ENCODE measurements around the gene AMH.

- TF ChIP-seq ZBTB33 (IDR thresholded peaks at IDR 0.05): no peak
- TF ChIP-seq CTCF (IDR thresholded peaks at IDR 0.05; ENCODE audit: low read depth, low read length, missing input control): no peak
- peak in 1 of 2 donors; percentile 36 for TF ChIP-seq RAD21 (IDR thresholded peaks at IDR 0.05)
- TF ChIP-seq, protein P1, sequence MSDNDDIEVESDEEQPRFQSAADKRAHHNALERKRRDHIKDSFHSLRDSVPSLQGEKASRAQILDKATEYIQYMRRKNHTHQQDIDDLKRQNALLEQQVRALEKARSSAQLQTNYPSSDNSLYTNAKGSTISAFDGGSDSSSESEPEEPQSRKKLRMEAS (IDR thresholded peaks at IDR 0.05): no peak
- TF ChIP-seq YY1 (IDR thresholded peaks at IDR 0.05): no peak
- no peak for TF ChIP-seq SP1 (IDR thresholded peaks at IDR 0.05)
- no peak for TF ChIP-seq EGR1 (IDR thresholded peaks at IDR 0.05; ENCODE audit: low read depth in 2 of 2)
- no peak for TF ChIP-seq JUND (IDR thresholded peaks at IDR 0.05)
- TF ChIP-seq GABPA (IDR thresholded peaks at IDR 0.05 in 1 of 2, conservative IDR thresholded peaks at IDR 0.05 in 1 of 2): no peak
- TF ChIP-seq, protein P2, sequence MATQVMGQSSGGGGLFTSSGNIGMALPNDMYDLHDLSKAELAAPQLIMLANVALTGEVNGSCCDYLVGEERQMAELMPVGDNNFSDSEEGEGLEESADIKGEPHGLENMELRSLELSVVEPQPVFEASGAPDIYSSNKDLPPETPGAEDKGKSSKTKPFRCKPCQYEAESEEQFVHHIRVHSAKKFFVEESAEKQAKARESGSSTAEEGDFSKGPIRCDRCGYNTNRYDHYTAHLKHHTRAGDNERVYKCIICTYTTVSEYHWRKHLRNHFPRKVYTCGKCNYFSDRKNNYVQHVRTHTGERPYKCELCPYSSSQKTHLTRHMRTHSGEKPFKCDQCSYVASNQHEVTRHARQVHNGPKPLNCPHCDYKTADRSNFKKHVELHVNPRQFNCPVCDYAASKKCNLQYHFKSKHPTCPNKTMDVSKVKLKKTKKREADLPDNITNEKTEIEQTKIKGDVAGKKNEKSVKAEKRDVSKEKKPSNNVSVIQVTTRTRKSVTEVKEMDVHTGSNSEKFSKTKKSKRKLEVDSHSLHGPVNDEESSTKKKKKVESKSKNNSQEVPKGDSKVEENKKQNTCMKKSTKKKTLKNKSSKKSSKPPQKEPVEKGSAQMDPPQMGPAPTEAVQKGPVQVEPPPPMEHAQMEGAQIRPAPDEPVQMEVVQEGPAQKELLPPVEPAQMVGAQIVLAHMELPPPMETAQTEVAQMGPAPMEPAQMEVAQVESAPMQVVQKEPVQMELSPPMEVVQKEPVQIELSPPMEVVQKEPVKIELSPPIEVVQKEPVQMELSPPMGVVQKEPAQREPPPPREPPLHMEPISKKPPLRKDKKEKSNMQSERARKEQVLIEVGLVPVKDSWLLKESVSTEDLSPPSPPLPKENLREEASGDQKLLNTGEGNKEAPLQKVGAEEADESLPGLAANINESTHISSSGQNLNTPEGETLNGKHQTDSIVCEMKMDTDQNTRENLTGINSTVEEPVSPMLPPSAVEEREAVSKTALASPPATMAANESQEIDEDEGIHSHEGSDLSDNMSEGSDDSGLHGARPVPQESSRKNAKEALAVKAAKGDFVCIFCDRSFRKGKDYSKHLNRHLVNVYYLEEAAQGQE (IDR thresholded peaks at IDR 0.05): no peak
- TF ChIP-seq TAF1 (conservative IDR thresholded peaks at IDR 0.05): no peak
These were observed 4.3 kb downstream of the AMH start for GRCh38 chr19:2253106-2254063.
